Keratinocyte (primary cell): ENCODE measurements around the gene FAM169A.

Experiments
- CTCF ChIP-seq, 3 experiments: IDR thresholded peaks in 1 of 3; conservative IDR thresholded peaks in 1 of 3; optimal IDR thresholded peaks in 1 of 3; 2 replicates in 2 of 3; 3 replicates in 1 of 3; pipeline versions ENCODE3 to v1.5.1; 2011; ENCODE audit warnings: low read length in 3 of 3, mild to moderate bottlenecking in 3 of 3, moderate library complexity in 2 of 3, control low read depth in 1 of 3, inconsistent platforms in 1 of 3; ENCODE audit not compliant: insufficient read depth in 2 of 3; ENCODE audit errors: extremely low read depth in 1 of 3
- EZH2 ChIP-seq: IDR thresholded peaks from one replicate; pipeline ENCODE4 v1.6.1; 2012; ENCODE audit warnings: inconsistent platforms, mild to moderate bottlenecking, low read length, moderate library complexity

DNA sequence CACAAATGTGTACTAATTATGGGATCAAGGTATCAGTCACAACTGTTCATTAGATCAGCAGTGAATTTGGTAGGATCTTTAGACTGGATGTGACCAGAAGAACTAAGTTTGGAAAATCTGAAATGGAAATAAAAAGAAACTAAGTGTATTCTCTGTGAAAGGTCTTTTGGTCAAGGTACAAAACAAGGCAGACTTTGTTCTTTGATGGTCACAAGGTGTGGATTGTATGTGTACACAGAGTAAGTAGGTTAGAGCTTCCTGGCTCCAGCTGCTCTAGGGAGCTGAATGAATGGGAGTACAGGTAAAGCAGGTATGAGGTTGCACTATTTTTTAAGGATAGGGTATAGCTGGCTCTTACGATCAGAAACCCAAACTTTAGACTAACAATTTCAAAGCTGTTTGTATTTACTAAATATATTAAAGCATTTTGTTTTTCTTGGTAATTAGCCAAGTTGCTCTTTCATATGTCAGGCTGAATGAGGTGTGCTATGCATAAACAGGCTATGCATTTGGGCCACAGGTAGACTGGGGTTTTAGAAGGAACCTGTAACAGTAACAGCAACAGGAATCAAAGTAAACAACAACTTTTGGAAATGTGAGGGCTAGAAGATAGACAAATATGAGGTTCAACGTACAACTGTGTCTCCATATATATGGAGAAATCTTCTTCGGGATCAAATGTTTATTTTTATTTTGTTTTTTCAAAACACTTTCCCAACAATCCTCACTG is 32.5 kb downstream of the FAM169A start:
- TF ChIP-seq EZH2: no peak
- TF ChIP-seq CTCF (optimal IDR thresholded peaks at IDR 0.05 in 1 of 3, IDR thresholded peaks at IDR 0.05 in 1 of 3, conservative IDR thresholded peaks at IDR 0.05 in 1 of 3; ENCODE audit: extremely low read depth in 1 of 3, insufficient read depth in 2 of 3, low read length in 3 of 3): no peak
